HS-27A (cell line): ENCODE data around the gene SSRP1.
"Not testable (repeated sequence)": the region's sequence is repeated elsewhere in the genome, so short reads cannot be mapped to it uniquely, and the experiment has no call there.

Experiments
- DNase-seq: peaks from one replicate; pipeline ENCODE4 v3.0.0-alpha.2; 2012; ENCODE audit warnings: low read depth, missing footprints

The SSRP1 gene

DNA sequence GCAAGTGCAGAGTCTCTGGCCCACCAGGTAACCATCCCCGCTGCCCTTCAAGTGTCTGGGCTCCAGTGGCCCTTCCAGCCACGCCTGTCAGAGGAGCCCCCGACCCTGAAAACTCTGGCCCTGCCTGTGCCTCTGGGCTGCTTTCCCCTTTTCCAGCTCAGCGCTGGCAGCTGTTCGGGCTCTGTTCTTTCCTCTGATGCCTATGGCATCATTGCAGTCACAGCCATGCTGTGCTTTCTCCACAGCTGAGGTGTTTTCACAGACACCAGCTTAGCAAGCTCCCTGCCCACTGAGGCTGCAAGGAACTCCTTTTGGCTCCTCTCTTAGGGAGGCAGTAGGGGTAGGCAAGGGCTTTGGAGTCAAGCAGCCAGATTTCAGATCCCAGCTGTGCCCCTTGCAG, 23.7 kb upstream of the SSRP1 start:
- no peak for DNase-seq

DNA sequence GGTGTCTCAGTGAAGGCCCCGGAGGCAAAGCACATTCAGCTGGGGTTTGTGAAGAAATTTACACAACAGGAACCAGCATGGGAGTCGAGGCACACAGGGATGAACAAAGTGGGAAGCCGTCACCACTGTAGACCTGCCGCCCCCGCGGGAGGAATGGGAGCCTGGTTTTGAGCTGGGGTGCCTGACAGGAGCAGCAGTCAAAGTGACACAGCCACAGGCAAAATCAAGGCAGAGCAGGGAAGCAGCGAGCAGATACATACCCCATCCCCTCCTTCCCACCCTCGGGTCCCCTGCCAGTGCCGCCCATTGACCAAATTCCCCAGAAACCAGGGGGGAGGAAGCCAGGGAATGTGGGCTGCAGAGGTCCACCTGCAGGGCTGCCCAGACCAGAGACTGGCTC, 23.3 kb upstream of the SSRP1 start:
- no peak for DNase-seq

DNA sequence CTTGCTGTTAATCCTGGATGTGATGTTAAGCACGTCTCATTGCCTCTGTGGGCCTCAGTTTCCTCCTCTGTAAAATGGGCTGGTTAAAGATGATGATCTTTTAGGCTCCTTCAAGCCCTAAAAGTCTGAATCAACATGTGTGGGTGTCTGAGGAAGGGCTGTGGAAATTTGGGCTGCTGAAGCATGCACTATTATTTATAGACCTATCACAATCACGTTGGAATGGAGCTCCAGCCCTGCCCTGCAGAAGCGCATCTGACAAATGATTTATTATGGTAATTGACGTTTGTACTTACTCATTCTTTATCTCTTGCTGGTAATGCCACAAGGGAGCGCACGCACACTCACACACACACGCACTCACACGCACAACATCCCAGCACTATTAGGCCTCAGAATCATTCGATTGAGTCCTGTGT, 22.9 kb upstream of the SSRP1 start:
- DNase-seq: no peak

DNA sequence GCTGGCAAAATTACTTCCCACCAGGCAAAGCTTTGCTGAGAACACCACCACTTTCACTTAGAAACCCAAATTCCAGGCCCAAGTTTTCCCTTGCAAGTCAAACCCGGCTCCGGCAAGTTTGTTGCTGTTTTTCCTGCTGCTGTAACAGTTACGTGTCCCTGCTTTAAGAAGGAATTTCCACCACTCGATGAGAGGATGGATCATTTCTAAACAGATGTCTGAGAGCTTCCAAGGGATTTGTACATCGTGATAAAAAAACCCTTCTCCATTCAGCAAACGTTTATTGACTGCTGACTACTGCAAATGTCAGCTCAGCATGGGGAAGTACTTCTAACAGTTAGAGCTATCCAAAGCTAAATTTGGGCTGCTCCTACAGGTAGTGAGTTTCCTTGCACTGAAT, 22.2 kb upstream of the SSRP1 start:
- DNase-seq: no peak

DNA sequence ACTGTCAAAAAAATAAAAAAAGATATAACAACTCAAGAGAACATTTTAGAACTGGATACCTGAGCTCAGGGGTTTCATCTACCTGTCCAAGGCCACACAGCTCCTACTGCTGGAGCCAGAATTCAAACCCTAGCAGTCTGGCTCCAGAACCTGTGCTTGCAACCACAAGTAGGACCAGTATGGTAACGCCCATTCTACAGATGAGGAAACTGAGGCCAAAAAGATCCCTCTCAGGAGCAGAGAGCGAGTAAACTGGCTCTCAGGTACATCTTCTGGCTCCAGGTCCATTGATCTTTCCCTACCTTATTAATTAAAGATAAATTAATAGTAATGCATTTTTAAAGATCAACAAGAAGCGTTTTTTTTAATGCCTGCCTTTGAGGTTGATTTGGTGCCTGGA, 21.6 kb upstream of the SSRP1 start:
- no peak for DNase-seq

DNA sequence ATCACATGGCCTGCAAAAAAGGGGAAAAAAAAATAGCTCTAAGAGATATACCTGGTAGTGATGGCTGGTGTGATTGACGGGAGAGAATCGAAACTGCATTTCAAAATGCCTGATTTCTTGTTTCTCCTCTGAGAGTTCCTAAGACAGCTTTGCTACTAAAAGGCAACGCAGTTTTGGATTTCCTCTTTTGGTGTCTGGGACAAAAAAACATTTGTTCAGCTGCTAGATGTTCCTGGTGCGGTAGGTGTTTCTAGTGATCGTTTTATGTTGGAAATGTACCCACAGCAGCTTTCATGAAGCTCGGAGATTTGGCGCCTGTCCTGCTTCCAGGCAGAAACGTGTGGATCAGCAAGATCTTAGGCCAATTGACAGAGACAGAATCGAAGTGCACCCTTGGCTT, 20.6 kb upstream of the SSRP1 start:
- DNase-seq: no peak

DNA sequence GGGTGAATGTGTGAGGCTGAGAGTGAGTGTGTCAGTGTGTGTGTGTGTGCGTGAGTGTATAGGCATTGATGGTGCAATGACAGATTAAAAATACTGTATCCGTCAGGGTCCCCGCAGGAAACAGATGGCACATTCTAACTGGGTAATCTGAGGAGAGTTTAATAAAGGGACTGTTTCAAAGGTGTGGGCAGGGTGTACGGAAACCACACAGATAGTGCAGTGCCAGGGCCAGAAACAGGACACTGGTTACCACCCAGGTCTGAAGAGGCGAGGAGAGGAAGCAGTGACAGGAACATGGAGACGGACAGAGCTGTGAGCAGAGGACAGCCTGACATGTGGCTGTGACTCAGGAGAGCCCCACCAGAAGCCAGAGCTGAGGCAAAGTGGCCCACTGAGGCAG, 19.0 kb upstream of the SSRP1 start:
- DNase-seq: no peak

DNA sequence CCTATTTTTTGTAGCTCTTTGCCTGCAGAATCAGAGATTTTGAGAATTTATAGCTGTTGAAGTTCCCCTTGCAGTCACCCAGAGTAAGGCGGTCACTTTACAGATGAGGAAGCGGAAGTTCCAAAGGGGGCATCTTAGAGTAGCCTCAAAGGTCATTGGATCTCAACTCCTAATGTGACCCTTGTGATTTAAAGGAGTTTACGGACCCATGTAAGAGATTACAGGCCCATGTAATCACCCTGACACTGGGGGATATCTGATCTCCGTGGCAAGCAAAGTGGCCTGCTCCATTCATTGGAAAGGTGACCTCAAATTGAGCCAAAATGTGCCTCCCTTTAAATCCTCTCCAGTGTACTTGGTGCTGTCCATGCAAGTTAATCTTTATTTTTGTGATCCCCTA, 18.2 kb upstream of the SSRP1 start:
- DNase-seq: no peak

DNA sequence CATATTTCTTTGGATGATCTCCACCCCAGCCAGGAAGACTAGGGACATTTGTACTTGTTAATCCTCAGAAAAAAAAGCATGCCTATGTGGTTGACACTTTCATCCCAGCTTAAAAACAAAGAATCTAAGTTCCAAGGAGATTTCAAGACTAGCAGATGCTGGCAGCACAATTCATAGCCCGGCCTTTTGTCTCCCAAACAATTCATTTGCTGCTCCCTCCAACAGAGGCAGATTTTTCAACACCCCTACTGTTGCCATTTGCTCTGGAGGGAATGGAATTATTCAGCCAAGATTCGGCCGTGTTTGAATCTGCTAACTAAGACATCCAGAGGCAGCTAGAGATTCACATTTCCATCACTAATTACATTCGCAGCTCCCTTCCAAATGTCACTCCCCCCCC, 17.8 kb upstream of the SSRP1 start:
- no peak for DNase-seq

DNA sequence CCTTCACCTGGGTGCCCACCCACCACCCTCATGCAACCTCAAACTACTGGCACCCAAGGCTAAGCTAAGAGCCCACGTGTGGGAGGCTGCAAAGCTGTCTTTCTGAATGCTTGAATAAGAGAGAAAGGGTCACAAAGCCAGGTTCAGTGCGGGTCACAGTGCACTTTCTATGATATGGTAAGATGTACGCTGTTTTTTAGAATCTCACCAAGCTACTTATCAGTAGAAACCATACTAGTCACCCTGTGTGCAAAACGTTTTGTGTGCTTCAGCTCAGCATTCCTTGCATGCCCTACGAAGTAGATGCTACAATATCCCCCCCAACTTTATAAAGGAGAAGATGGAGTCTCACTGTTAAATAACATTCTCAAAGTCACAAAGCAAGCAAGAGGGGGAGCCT, 17.3 kb upstream of the SSRP1 start:
- DNase-seq: no peak

DNA sequence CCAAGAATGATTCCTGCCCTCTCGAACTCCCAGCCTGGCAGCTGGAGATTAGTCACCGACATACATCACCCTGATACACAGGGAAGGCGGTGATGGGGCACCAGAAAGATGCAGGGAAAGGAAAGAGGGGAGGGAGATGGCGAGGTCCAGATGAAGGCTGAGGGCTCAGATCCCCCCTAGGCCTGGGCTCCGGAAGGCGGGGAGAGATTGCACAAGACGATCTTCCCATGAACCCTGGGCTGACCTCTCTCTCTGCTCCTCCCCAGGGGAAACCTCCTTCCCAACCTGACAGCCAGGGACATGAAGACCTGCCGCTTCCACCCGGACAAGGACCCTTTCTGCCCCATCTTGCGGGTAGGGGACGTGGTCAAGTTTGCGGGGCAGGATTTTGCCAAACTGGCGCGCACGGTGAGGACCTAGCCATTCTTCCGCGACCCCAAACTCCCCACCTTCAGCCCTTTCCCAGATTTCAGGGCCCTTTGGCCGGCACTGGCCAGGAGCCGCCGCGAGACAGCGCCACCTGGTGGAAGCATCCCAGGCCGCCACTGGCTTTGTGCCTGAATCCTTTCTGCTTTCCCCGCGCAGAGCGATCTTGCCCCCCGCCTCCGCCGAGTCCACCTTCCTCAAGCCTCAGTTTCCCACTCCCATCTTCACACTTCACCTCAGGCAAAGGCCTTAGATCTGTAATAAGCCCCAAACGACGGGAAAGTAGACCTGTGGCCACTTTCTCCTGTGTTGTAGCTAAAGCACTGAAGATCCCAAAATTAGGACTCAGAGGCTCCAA, 14.0 kb upstream of the SSRP1 start:
- no peak for DNase-seq

DNA sequence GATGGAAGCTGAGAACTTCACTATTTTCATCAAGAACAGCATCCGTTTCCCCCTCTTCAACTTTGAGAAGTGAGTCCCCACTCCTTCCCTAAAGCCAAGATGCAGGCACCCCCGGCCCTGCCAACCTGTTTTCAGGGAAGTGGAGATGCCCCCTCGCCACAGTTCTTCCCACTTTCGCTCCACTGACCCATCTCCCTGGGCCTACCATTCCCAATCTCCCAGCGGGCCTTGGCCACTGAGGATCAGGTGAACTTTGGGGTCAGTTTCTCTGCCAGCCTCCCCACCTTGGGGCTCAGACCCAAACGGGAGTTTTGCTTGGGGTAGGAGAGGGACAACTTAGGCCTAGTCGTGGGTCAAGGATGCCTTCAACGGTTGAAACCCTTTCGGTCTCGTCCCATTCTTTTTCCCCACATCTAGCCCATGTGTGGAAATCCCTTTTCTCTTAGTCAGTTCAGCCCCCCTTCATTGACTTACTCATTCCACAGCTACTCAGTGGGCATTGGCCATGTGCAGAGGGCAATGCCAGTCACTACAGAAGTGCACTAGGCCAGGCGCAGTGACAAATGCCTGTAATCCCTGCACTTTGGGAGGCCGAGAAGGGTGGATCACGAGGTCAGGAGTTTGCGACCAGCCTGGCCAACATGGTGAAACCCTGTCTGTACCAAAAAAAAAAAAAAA, 13.1 kb upstream of the SSRP1 start:
- no peak for DNase-seq

DNA sequence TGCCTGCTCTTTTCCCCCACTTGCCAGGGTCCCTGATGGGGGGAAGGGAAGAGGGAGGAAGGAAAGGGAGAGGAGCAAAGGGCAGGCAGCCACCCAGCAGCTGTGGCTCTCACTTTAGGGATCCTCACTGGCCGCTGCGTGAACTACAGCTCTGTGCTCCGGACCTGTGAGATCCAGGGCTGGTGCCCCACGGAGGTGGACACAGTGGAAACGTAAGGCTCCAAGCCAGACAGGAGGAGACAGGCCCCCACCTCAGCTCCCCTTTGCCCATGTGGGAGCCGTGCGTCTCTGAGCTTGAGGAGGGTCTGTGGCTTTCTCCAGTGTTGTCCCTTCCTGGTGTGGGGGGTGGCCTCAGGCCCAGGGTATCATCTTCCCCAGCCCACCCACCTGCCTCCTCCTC, 12.4 kb upstream of the SSRP1 start:
- DNase-seq: no peak

DNA sequence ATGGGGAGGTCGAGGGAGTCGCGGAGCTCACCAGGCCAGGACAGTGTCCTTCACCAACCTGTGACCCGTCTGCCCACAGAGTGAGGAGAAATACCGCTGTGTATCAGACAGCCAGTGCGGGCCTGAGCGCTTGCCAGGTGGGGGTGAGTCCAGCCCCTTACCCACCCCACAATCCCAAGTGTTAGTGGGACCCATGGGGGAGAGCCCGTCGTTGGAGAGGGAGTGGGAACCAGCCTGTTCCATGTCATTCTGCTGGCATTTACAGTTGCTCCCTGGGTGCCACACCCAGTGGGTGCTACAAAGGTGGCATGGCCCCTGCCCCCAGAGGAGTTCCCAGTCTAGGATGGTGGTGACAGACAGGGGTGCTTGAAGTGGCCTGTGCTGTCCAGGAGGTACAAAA, 11.6 kb upstream of the SSRP1 start:
- DNase-seq: no peak

DNA sequence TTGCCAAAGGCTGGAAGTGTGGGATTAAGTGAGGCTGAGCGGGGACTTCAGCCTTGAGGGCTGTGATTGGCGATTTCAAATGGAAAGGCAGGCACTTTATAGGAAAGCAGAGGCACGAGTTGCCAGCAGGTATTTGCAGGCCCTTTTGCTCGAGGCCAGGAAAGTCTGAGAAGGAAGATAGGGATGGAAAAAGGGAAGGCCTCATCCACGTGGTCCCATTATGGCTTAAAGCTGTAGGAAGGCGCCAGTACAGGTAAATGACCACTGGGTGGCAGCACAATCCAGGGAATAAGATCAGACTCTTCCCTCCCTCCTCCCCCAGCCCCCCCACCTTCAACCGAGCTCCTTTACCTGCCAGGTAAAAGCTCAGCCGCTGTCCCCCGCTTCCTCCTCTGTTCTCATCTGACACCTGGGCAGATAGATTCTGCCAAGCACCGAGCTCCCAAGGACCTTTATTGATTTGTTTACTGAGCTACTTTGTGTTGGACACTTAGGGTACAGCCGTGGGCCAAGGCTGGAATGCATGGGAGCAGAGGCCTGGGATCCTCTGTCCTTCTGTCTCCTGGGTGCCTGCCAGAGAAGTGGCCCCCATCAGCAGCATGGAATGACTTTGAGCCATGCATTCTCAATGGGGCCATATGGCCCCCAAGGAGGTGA, 10.0 kb upstream of the SSRP1 start:
- no peak for DNase-seq

DNA sequence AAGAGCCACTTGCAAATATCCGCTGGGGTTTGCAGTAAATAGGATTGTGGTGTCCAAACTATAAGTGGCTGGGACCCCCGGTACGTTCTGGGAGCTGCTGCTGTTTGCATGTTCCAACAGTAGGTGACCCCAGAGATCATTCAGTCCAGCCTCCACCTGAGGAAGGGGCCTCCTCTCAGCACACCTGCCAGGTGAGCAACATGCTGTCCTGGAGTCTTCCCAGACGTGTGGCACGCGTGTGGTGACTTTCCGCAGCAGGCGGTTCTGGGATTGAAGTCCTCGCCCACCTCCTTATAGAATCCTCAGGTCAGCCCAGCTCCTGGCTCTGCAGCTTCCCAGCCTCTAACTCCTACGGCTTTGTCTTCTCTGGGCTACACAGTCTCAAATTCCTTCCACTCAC, 9.1 kb upstream of the SSRP1 start:
- DNase-seq: no peak

DNA sequence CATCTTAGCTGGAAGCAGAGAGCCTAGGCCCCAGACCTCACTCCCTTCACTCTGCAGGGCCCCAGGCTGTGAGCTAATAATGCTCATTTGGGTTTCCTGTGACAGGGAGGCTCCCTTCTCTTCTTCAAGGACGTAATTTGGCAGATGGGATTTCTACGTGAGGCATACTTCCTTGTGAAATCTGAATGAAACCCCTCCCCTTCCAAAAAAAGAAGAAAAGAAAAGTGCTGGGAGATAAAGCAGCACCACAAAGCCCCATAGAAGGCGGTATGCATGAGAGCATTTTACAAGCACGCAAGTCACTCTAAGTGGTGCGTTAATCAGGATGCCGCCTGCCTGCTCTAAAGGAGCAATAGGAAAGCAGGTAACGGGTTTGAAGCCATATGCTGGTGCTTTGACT, 8.1 kb upstream of the SSRP1 start:
- DNase-seq: no peak

DNA sequence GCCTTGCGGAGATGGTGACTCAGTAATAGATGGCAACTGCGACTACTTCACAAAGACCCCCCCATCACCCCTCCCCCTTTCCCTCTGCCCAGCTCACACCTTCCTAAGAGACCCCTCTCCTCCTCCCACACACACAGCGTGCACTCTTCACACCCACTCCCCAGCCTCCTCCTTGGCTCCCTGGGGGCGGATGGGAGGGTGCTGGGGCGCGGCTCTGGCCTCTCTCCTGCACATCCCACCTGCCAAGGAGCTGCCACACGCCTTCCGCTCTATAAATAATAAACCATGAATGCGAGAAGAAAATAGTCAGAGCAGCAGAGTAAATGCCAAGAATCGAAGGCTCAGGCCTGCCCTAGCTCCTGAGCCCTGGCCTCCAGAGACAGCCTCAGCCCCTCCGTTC, 7.0 kb upstream of the SSRP1 start:
- no peak for DNase-seq

DNA sequence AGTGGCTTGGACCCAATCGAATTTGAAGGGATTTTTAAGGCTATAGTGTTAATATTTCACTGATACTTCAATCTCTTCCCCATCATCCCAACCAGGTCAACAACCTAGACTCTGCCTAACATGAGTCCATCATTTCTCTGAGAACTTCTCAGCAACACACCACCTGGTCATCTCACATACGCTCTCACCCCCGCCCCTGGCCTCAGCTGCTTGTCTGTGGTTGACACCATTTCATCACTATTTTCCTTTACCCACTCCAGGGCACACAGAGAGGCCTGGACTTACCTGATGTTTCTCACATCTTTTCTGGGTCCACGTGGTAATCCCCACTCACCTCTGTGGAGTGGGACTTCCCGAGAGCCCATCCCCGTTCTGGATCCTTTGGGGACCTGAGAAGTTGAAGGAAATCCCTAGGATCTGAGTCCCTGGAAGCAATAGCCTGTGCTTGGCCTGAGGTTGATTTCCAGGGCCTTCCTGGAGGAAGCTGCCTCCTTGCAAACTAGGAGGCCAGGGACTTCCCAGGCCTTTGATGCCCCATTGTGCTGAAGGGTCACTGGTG, 5.6 kb upstream of the SSRP1 start:
- no peak for DNase-seq

DNA sequence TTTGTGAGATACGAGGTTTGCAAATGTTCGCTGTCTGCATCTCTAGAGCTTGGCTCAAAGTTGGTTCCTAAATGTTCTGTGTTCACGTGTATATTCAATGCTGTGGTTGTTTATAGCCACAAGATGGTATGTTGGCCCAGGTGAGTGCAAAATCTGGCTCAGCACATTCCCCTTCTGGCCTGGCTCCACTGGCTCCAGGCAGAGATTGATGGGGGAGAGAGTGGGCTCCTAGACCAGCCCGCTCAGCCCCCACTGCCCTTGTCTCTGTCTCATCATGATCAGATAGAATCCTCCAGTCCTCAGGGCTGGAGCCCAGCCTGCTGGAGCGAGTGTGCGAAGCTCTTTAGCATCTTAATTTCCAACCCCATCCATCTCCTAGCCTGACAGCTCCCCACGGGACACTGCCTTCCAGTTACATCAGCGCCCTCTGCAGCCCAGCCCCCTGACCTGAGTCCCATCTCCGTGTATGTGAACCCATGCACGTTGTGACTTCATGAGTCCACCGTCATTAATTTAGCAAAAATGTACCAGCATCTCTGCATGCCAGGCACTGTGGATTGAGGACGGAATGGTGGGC, 4.4 kb upstream of the SSRP1 start:
- no peak for DNase-seq

DNA sequence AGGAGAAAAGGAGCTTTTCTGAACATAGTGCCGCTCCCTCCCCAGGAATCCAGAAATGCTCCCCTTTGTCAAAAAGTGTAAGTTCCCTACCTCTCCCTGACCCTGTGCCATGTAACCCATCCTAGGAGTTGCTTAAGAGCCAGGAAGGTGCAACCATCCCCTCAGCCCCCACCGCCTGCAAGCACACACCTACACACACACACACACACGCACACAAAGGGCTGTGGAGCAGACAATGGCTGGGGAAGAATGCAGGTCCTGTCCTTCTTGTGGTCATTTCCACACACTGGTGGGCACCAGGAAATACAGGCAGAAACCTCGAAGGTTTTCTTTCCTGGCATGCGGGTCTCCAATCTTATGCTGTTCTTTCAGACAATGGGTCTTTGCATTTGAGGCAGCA, 3.6 kb upstream of the SSRP1 start:
- DNase-seq: no peak

DNA sequence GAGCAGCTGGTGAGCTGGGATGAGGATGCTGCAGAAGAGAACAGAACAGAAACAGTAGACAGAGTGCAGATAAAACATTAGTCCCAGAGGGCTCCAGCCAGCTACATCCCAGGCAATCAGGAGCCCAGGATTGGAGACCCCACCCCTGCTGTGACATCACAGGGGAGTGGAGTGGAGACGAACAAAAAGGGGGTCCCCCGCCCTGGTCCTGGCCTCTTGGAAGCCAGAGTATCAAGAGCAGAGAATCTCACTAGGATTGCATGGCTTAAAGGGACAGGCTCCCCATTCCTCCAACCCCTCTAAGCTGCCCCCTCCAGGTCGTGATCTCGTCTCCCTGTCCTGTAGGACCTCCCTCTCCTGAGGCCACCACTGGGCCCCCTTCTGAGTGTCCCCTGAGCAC, 2.5 kb upstream of the SSRP1 start, which contains the start of gene P2RX3:
P2RX3 (plus strand) TSS at position 211 of the 400 bp plus-strand sequence. CDS start 199 bp downstream, outside the sequence.
- no peak for DNase-seq

DNA sequence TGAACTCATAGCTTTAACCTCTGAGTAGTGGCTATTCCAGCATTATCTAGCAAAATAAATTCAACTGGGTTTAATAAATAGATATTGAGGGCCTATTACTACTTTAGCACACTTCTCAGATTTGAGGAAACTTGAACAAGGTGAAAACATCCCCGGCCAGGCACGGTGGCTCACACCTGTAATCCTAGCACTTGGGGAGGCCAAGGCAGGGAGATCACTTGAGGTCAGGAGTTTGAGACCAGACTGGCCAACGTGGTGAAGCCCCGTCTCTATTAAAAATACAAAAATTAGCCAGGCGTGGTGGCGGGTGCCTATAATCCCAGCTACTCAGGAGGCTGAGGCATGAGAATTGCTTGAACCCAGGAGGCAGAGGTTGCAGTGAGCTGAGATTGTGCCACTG, 1.2 kb upstream of the SSRP1 start:
- DNase-seq: not testable (repeated sequence)
